ENCODE data around the gene BRME1. TPM values are rescaled to one million over a fixed set of nuclear protein-coding genes. Genes with fewer than 3 reads are reported as not detected.

The BRME1 gene
- total and polyA plus RNA-seq, 2 of the 13 experiments (the other 11 are each of a cell fraction or from before 2014, with no cell fraction given): 0.74 to 1.5 TPM

GRCh38 chr19:13850910-13851733 is 54.8 kb downstream of the BRME1 start (continued):
- TF ChIP-seq ZNF570 (CRISPR knock-in tag; IDR thresholded peaks at IDR 0.05; ENCODE audit: borderline replicate concordance) (no peak), CERS6 (CRISPR knock-in tag; IDR thresholded peaks at IDR 0.05) (no peak), ZBED4 (CRISPR knock-in tag; IDR thresholded peaks at IDR 0.05; ENCODE audit: borderline replicate concordance) (no peak), ZNF629 (CRISPR knock-in tag; conservative IDR thresholded peaks at IDR 0.05) (peak; percentile 15; the same call in 1 of the 2 replicates), SMYD3 (CRISPR knock-in tag; IDR thresholded peaks at IDR 0.05) (no peak), TFE3 (CRISPR knock-in tag; IDR thresholded peaks at IDR 0.05) (no peak; the same call in 1 of the 2 replicates), ZBTB39 (CRISPR knock-in tag; IDR thresholded peaks at IDR 0.05) (no peak), ZBTB49 (CRISPR knock-in tag; IDR thresholded peaks at IDR 0.05; ENCODE audit: borderline replicate concordance) (no peak), NRL (CRISPR knock-in tag; IDR thresholded peaks at IDR 0.05; ENCODE audit: borderline replicate concordance) (no peak), ZBTB20 (CRISPR knock-in tag; IDR thresholded peaks at IDR 0.05; ENCODE audit: borderline replicate concordance, low read depth) (no peak), HNF4A (CRISPR knock-in tag; IDR thresholded peaks at IDR 0.05) (no peak), HNRNPUL1 (IDR thresholded peaks at IDR 0.05; ENCODE audit: low read depth, low read length) (no peak), FIP1L1 (IDR thresholded peaks at IDR 0.05; ENCODE audit: borderline replicate concordance, insufficient read depth, low read depth, low read length) (no peak)
